A204.1 (cell line): ENCODE results near the gene NOC4L.
"Not testable (repeated sequence)": the region's sequence is repeated elsewhere in the genome, so short reads cannot be mapped to it uniquely, and the experiment has no call there.

Experiments used
- FAIRE-seq: peaks from 2 replicates; lab custom pipeline; 2012; peaks lifted over from hg19 to GRCh38; lab: Jason Lieb, UNC

The NOC4L gene

DNA sequence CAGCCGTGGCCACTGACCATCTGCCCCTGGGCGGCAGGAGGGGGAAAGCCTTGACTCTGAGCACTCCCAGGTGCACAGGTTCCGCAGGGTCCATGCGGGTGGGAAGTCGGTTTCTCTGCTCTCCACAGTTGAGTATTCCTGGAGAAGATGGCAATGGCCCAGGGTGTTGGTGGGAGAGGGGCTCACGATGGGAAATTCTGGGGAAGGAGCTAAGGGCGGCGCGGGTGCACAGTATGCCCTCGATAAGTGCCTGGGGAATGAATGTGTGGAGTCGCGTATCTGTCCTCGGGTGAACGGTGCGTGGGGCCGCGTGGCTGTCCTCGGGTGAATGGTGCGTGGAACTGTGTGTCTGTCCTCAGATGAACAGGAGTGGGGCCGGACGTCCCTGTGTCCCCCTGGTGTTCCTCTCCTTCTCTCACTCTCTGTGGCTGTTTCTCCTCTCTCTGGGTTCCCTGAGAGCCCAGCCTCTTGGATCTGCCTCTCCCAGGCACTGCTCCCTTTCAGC, 38.0 kb downstream of the NOC4L start:
- FAIRE-seq, result no peak

- no peak for FAIRE-seq
Measured at GRCh38 chr12:132182711-132183365, 38.6 kb downstream of the NOC4L start.

GRCh38 chr12:132185705-132186104, 41.4 kb downstream of the NOC4L start:
- no peak for FAIRE-seq

- no peak for FAIRE-seq
Measured at GRCh38 chr12:132186208-132186856, 42.1 kb downstream of the NOC4L start.

DNA sequence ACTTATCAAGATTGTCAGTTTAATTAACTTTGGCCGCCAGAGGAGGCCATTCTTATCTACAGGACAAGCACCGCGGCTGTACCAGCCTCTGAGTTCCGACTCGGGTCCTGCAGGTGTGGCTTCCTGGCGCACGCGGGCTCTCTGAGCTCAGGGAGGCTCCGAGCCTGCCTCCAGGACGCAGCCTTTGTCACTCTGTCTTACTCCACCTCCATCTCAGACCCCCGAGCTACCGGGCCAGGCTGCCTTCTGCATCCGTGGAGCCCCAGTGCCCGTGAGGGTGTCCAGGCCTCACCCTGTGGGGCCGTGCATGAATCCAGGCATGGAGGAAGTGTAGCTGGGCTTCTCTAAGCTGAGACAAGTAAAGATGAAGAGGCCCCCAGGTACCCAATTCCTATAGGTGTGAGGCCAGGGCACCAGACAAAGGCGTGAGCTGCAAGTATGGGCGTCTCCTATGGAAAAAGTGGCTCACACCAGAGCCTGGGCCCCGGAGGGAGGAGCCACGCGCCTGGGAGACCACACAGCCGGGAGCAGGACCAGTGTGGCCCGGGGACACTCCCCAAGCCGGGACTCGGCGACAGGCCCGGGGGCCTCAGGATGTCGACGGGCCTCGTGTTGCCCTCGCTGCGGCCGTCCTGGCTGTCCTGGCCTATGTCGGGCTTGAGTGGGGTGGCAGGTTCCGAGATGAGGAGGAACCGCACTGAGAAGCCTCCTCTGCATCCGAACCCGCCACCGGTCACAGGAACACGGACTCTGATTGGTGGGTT, 42.8 kb downstream of the NOC4L start:
- FAIRE-seq, result no peak

DNA sequence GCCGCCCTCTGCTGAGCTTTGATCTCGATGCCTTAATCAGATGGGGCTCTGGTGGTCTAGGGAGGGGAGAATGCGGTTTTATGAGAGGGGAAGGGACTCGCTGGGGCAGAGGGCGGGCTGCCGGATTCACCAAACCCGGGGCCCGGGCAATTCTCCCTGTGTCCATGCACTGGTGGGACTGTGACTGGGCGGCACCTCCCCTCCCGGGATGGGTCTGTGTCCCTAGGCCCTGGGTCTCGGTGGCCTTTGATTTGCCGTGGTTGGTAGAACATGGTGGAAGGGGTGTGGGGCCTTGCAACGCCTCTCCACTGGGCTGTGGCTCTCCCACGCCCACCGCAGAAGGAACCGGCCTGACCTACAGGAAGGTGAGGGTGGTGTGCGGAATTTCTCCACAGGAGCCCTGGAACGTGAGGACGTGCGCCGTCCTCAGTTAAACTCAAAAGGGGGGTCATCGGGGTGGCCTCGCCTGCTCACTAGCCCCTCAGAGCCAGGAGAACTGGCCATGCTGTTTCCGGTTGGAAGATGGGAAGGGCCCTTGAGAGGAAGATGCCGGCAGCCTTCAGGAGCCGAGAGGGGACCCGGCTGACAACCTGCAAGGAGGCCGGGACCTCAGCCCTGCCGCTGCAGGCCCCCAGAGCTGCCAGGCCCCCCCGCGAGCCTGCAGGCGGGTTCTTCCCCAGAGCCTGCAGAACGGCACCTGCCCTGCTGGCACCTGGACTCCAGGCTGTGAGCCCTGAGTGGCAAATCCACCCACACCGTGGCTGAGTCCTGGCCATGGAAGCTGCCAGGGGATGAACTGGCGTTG, 43.6 kb downstream of the NOC4L start:
- FAIRE-seq, result no peak

DNA sequence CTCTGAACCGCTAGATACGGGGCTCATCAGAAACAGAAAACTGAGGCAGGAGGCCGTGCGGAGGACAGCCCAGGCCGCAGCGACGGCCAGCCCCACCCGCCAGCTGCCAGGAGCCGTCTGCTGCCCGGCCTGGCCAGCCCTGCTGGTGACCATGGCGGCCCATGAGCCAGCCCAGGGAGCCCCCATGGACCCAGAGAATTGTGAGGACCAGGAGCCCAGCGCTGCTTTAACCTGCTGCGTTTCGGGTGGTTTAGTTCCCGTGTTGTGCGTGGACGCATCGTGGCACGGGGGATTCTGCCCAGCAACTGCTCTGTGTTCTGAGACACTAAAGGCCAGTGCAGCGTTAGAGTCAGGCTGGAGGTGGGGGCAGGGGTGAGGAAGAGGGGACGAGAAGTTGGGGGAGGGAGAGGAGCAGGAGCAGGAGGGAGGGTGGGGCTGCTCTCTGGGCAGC, 44.2 kb downstream of the NOC4L start:
- FAIRE-seq, result no peak

GRCh38 chr12:132188916-132189325, 44.7 kb downstream of the NOC4L start:
- no peak for FAIRE-seq

GRCh38 chr12:132189378-132190011, 45.2 kb downstream of the NOC4L start:
- no peak for FAIRE-seq

GRCh38 chr12:132190012-132190755, 45.9 kb downstream of the NOC4L start:
- no peak for FAIRE-seq

GRCh38 chr12:132190834-132191500, 46.7 kb downstream of the NOC4L start:
- no peak for FAIRE-seq

DNA sequence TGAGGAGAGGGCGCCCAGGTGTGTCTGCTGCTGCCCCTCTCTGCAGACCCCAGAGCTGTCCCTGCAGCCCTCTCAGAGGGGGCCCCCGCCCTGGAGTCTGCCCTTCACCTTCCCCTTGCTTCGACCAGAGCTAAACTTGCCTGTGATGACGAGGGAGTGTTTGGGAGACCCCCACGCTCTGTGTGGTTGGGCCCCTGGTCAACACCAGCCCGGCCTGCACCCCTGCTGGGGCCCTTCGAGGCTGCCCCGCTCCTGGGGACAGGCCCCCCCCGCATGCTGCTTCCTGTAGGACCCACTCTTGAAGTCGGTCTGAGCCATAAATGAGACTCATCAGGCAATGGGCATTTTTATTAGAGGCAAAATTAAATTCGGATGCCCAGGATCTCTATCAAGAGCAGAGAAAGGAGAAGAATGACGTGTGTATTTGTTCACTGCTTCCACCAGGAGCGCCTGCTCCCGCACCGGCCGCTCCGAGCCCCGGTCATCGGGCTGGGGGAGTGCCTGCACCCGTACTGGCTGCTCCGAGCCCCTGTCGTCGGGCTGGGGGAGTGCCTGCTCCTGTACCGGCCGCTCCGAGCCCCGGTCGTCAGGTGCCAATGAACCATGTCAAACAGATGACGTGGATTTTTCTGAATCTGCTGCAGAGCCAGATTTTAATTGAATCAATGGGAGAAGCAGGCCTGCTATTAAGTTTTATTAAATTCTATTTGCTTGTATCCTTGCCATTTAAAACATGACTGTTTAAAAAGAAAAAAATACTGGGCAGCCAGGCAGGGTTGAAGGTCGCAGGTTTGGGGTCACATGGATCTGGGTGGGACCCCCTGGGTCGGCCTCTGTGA, 47.7 kb downstream of the NOC4L start:
- no peak for FAIRE-seq

GRCh38 chr12:132194056-132194455, 49.8 kb downstream of the NOC4L start:
- FAIRE-seq, result no peak

DNA sequence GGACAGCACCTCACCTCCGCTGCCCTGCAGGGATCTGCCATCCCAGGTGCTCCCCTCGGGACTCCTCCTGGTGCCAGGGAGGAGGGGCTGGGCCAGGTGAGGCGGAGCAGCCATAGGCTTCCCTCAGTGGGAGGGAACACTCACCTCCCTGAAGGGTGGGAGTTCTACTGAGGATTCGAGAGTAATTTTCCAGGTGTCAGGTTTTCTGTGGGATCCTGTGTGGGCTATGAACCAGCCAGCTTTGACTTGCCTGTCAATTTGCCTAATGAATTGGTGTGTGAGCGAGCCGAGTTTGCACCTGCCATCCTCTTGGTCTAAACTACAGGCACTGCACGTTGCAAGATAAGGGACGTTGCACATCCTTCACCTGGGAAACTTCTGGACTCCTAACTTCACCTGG, 50.3 kb downstream of the NOC4L start:
- no peak for FAIRE-seq

GRCh38 chr12:132195242-132195641, 51.0 kb downstream of the NOC4L start:
- not testable (repeated sequence) for FAIRE-seq

- FAIRE-seq, result no peak
Measured at GRCh38 chr12:132196038-132196872, 52.0 kb downstream of the NOC4L start.

DNA sequence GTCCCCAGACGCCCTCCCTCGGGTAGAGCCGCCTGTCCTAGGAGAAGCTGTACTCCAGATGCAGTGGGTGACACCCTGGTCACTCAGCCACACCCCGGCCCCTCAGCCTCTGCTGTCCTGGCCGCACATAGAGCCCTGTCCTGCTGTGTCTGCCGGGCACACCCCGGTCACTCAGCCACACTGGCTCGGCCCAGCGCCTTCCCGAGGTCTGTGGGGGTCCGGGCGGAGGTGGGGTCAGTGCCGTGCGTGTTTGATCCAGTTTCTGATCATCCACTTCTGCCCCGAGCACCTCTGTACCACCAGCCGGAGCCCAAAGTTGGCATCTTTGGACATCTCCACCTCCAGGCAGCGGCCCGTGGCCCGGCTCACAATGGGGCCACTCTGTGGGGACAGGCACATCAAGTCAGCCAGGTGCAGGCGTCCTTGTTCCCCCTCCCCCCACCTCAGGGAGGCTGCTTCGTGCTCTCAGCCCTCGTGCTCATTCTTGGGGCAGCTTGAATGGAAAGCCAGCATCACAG, 52.7 kb downstream of the NOC4L start:
- no peak for FAIRE-seq

GRCh38 chr12:132197581-132198354, 53.5 kb downstream of the NOC4L start:
- FAIRE-seq, result no peak
